Endothelial cell of hepatic sinusoid (primary cell): ENCODE results near the gene PKP3.
"Not testable (repeated sequence)": the region's sequence is repeated elsewhere in the genome, so short reads cannot be mapped to it uniquely, and the experiment has no call there.

Source experiments
- in situ Hi-C: cut with HindIII; loops from 2 replicates; pipeline ENCODE4 v1.10.0; 2017; ENCODE audit warnings: low sequenced_read_pairs

PKP3 gene

GRCh38 chr11:362642-363442, 31.2 kb upstream of the PKP3 start:
- in situ Hi-C loops = no loop called here

- in situ Hi-C loops = not testable (repeated sequence)
Measured at GRCh38 chr11:363443-363805, 30.6 kb upstream of the PKP3 start.

- in situ Hi-C loops = no loop called here
Measured at GRCh38 chr11:363948-364761, 29.9 kb upstream of the PKP3 start.

- in situ Hi-C loops = no loop called here
Measured at GRCh38 chr11:364991-365725, 28.9 kb upstream of the PKP3 start.

- in situ Hi-C loops = no loop called here
Measured at GRCh38 chr11:365831-366230, 28.2 kb upstream of the PKP3 start.

GRCh38 chr11:367956-368413, 26.0 kb upstream of the PKP3 start:
- in situ Hi-C loops = no loop called here

GRCh38 chr11:368414-369335, 25.3 kb upstream of the PKP3 start:
- in situ Hi-C loops = no loop called here

GRCh38 chr11:369336-370018, 24.5 kb upstream of the PKP3 start, which contains the start of gene B4GALNT4:
TSS of gene B4GALNT4 (plus strand) at chr11:369499. CDS start at chr11:369804, 305 bp downstream.
- in situ Hi-C loops = no loop called here

- in situ Hi-C loops = no loop called here
Measured at GRCh38 chr11:370070-370941, 23.7 kb upstream of the PKP3 start.

GRCh38 chr11:371051-371450, 23.0 kb upstream of the PKP3 start:
- in situ Hi-C loops = no loop called here

- in situ Hi-C loops = no loop called here
Measured at GRCh38 chr11:371716-372590, 22.1 kb upstream of the PKP3 start.

GRCh38 chr11:372809-373715, 20.9 kb upstream of the PKP3 start:
- in situ Hi-C loops = no loop called here

- in situ Hi-C loops = no loop called here
Measured at GRCh38 chr11:373716-374551, 20.1 kb upstream of the PKP3 start.

GRCh38 chr11:375065-376025, 18.7 kb upstream of the PKP3 start:
- in situ Hi-C loops = no loop called here
